H1 (cell line): ENCODE measurements around the gene FAM81B. TPM values are rescaled to one million over a fixed set of nuclear protein-coding genes. Genes with fewer than 3 reads are reported as not detected.

ENCODE experiments used
- CTCF ChIA-PET: fragments of 300-600 bp; sonication (Branson Sonifier 250); formaldehyde crosslinking; loops from one replicate; lab custom pipeline; 2021; ENCODE audit not compliant: partially characterized antibody; lab: Charles Lee
- POLR2A ChIA-PET: fragments of 300-600 bp; sonication (Branson Sonifier 250); formaldehyde crosslinking; loops from one replicate; lab custom pipeline; 2021; ENCODE audit warnings: inconsistent platforms; ENCODE audit not compliant: partially characterized antibody; lab: Charles Lee
- DNase-seq, 2 experiments: peaks; one replicate each; pipeline versions ENCODE4 v3.0.0 to v3.0.0-alpha.2; 2010 to 2022; ENCODE audit warnings: low spot score in 2 of 2, low read depth in 1 of 2, mixed read lengths in 1 of 2
- FAIRE-seq: peaks from 2 replicates; lab custom pipeline; 2011; peaks lifted over from hg19 to GRCh38; lab: Jason Lieb, UNC
- H2AFZ ChIP-seq: 2 replicates; pipeline ENCODE4 v1.8.1; 2012; ENCODE audit warnings: low read length, inconsistent platforms
- H2AK5ac ChIP-seq: 2 replicates; pipeline ENCODE4 v1.6.1; 2013; ENCODE audit warnings: low read depth, low read length
- H2BK120ac ChIP-seq: replicated peaks from 2 replicates; pipeline ENCODE3; 2013; ENCODE audit warnings: low read depth, low read length, inconsistent platforms
- H2BK12ac ChIP-seq: 2 replicates; pipeline ENCODE4 v1.6.1; 2013; ENCODE audit warnings: low read depth, low read length
- H2BK15ac ChIP-seq: 2 replicates; pipeline ENCODE4 v1.6.1; 2013; ENCODE audit warnings: low read length
- H2BK20ac ChIP-seq: 2 replicates; pipeline ENCODE4 v1.6.1; 2013; ENCODE audit warnings: low read length
- H2BK5ac ChIP-seq: 2 replicates; pipeline ENCODE4 v1.6.1; 2013; ENCODE audit warnings: low read depth, low read length
- H3K14ac ChIP-seq: 2 replicates; pipeline ENCODE4 v1.6.1; 2013; ENCODE audit warnings: inconsistent platforms; ENCODE audit not compliant: insufficient read length
- H3K18ac ChIP-seq: 2 replicates; pipeline ENCODE4 v1.6.1; 2013; ENCODE audit warnings: low read length; ENCODE audit errors: extremely low read depth
- H3K23ac ChIP-seq: 2 replicates; pipeline ENCODE4 v1.6.1; 2013; ENCODE audit warnings: inconsistent platforms; ENCODE audit not compliant: insufficient read length
- H3K23me2 ChIP-seq: 2 replicates; pipeline ENCODE4 v1.6.1; 2013; ENCODE audit warnings: low read depth, low read length
- H3K27ac ChIP-seq: 2 replicates; pipeline ENCODE4 v1.6.1; 2011; ENCODE audit warnings: low read depth, low read length, inconsistent platforms
- H3K27me3 ChIP-seq, 4 experiments: replicated peaks in 1 of 4; 1 replicate in 1 of 4; 2 replicates in 3 of 4; pipeline versions ENCODE4 v1.6.1 to v1.8.1; 2011 to 2013; ENCODE audit warnings: low read length in 3 of 4, mild to moderate bottlenecking in 3 of 4, inconsistent platforms in 2 of 4, mixed read lengths in 2 of 4, moderate library complexity in 1 of 4; ENCODE audit not compliant: control insufficient read depth in 3 of 4, insufficient read depth in 3 of 4; ENCODE audit errors: extremely low read depth in 1 of 4
- H3K36me3 ChIP-seq, 4 experiments: 2 replicates each; pipeline versions ENCODE4 v1.6.1 to v1.8.1; 2011 to 2013; ENCODE audit warnings: mild to moderate bottlenecking in 4 of 4, low read length in 3 of 4, moderate library complexity in 2 of 4, control low read depth in 1 of 4, inconsistent platforms in 1 of 4; ENCODE audit not compliant: insufficient read depth in 4 of 4, control insufficient read depth in 2 of 4
- H3K4ac ChIP-seq: replicated peaks from 2 replicates; pipeline ENCODE3; 2013; ENCODE audit warnings: low read length, low read depth, mixed read lengths, inconsistent platforms; ENCODE audit not compliant: insufficient read length
- H3K4me1 ChIP-seq, 4 experiments: replicated peaks in 1 of 4; 1 replicate in 1 of 4; 2 replicates in 3 of 4; pipeline versions ENCODE4 v1.6.1 to v1.8.1; 2011 to 2013; ENCODE audit warnings: low read length in 3 of 4, inconsistent platforms in 2 of 4, mixed read lengths in 1 of 4; ENCODE audit not compliant: insufficient read depth in 4 of 4, control insufficient read depth in 3 of 4
- H3K4me2 ChIP-seq, 2 experiments: 2 replicates each; pipeline versions ENCODE4 v1.6.1 to v1.8.1; 2011 to 2013; ENCODE audit warnings: low read depth in 2 of 2, low read length in 2 of 2, control low read depth in 1 of 2, inconsistent platforms in 1 of 2, mild to moderate bottlenecking in 1 of 2; ENCODE audit not compliant: insufficient read depth in 1 of 2
- H3K4me3 ChIP-seq, 4 experiments: fragments of 200-600, 300-600 bp in 1 of 4; sonication (generic), shearing (Covaris generic), sonication (Bioruptor Twin) in 1 of 4; 2 replicates each; pipeline versions ENCODE4 v1.5.1 to v1.8.1; 2011 to 2016; ENCODE audit warnings: low read length in 4 of 4, low read depth in 3 of 4, control low read depth in 2 of 4, inconsistent platforms in 2 of 4, mild to moderate bottlenecking in 2 of 4, mixed read lengths in 1 of 4, moderate library complexity in 1 of 4; ENCODE audit not compliant: insufficient read depth in 2 of 4; ENCODE audit errors: extremely low read depth in 1 of 4
- H3K56ac ChIP-seq: replicated peaks from 2 replicates; pipeline ENCODE3; 2013; ENCODE audit warnings: low read depth, mild to moderate bottlenecking, mixed read lengths, low read length, inconsistent platforms; ENCODE audit not compliant: insufficient read length
- H3K79me1 ChIP-seq: 2 replicates; pipeline ENCODE4 v1.6.1; 2013; ENCODE audit warnings: low read depth, low read length, control low read depth
- H3K79me2 ChIP-seq, 2 experiments: 2 replicates each; pipeline versions ENCODE4 v1.6.1 to v1.8.1; 2012 to 2013; ENCODE audit warnings: low read length in 2 of 2, mild to moderate bottlenecking in 2 of 2, inconsistent platforms in 1 of 2; ENCODE audit not compliant: insufficient read depth in 2 of 2, control insufficient read depth in 1 of 2
- H3K9ac ChIP-seq, 4 experiments: replicated peaks in 1 of 4; 1 replicate in 1 of 4; 2 replicates in 3 of 4; pipeline versions ENCODE4 v1.6.1 to v1.8.1; 2011 to 2013; ENCODE audit warnings: low read depth in 3 of 4, low read length in 3 of 4, control low read depth in 2 of 4, mild to moderate bottlenecking in 2 of 4, moderate library complexity in 2 of 4, inconsistent platforms in 1 of 4; ENCODE audit errors: extremely low read depth in 1 of 4
- H3K9me3 ChIP-seq, 2 experiments: 2 replicates each; pipeline versions ENCODE4 v1.6.1 to v1.8.1; 2012 to 2013; ENCODE audit warnings: mild to moderate bottlenecking in 2 of 2, moderate library complexity in 2 of 2, control low read depth in 1 of 2, inconsistent platforms in 1 of 2, low read depth in 1 of 2, low read length in 1 of 2, mixed read lengths in 1 of 2; ENCODE audit not compliant: insufficient read depth in 2 of 2
- H4K20me1 ChIP-seq, 2 experiments: replicated peaks in 1 of 2; 2 replicates each; pipeline versions ENCODE3 to v1.8.1; 2011 to 2013; ENCODE audit warnings: inconsistent platforms in 2 of 2, low read length in 2 of 2, mild to moderate bottlenecking in 1 of 2; ENCODE audit not compliant: insufficient read depth in 2 of 2, control insufficient read depth in 1 of 2
- H4K5ac ChIP-seq: 2 replicates; pipeline ENCODE4 v1.6.1; 2013; ENCODE audit warnings: low read length, low read depth, mixed read lengths, inconsistent platforms; ENCODE audit not compliant: insufficient read length
- H4K8ac ChIP-seq: 2 replicates; pipeline ENCODE4 v1.8.0; 2013; ENCODE audit warnings: mild to moderate bottlenecking, moderate library complexity, low read length, inconsistent platforms; ENCODE audit not compliant: insufficient read depth; ENCODE audit errors: extremely low read depth
- H4K91ac ChIP-seq: replicated peaks from 2 replicates; pipeline ENCODE3; 2013; ENCODE audit warnings: low read length, mixed read lengths, inconsistent platforms; ENCODE audit not compliant: insufficient read length
- CREB1 ChIP-seq: IDR thresholded peaks from 2 replicates; pipeline ENCODE4 v1.6.1; 2012; ENCODE audit warnings: inconsistent platforms
- CTBP2 ChIP-seq: IDR thresholded peaks from 2 replicates; pipeline ENCODE4 v1.7.0; 2011; ENCODE audit warnings: borderline replicate concordance, mild to moderate bottlenecking, moderate library complexity, mixed read lengths, low read length; ENCODE audit not compliant: insufficient read depth, insufficient read length
- HDAC2 ChIP-seq, 2 experiments: fragments of 300-600 bp in 1 of 2; sonication (generic) in 1 of 2; IDR thresholded peaks; 2 replicates each; pipeline ENCODE4 v1.6.1; 2011 to 2012; ENCODE audit warnings: low read depth in 2 of 2, low read length in 2 of 2, mild to moderate bottlenecking in 2 of 2, moderate library complexity in 2 of 2, borderline replicate concordance in 1 of 2, inconsistent platforms in 1 of 2
- JUN ChIP-seq: IDR thresholded peaks from 2 replicates; pipeline ENCODE4 v1.6.1; 2011; ENCODE audit warnings: low read depth, mild to moderate bottlenecking, improper control_type of control experiment, low read length
- KDM4A ChIP-seq: IDR thresholded peaks from one replicate; pipeline ENCODE4 v1.7.1; 2012; ENCODE audit warnings: low read depth, mild to moderate bottlenecking, moderate library complexity, low read length, inconsistent platforms; ENCODE audit not compliant: severe bottlenecking
- NRF1 ChIP-seq: IDR thresholded peaks from 2 replicates; pipeline ENCODE4 v1.6.1; 2011; ENCODE audit warnings: mild to moderate bottlenecking, low read depth, low read length, improper control_type of control experiment
- RBBP5 ChIP-seq: IDR thresholded peaks from 2 replicates; pipeline ENCODE4 v1.7.1; 2012; ENCODE audit warnings: low read depth, mild to moderate bottlenecking, inconsistent platforms, low read length, moderate library complexity, borderline replicate concordance
- SIRT6 ChIP-seq: IDR thresholded peaks from one replicate; pipeline ENCODE4 v1.7.1; 2012; ENCODE audit warnings: low read length, inconsistent platforms
- SP2 ChIP-seq: IDR thresholded peaks from 2 replicates; pipeline ENCODE4 v1.6.1; 2012; ENCODE audit warnings: mild to moderate bottlenecking, low read length, inconsistent platforms
- TAF1 ChIP-seq: IDR thresholded peaks from 2 replicates; pipeline ENCODE4 v1.6.1; 2011; ENCODE audit warnings: mild to moderate bottlenecking, low read depth, low read length
- WGBS, 2 experiments: shearing (Covaris generic) in 1 of 2; methylation state at CpG; one replicate each; pipeline versions ENCODE4 v1.1.6 to v1.1.7; 2013 to 2015; ENCODE audit warnings: low lambda C conversion rate in 2 of 2, mixed read lengths in 2 of 2, inconsistent platforms in 1 of 2, low coverage in 1 of 2, missing lambda C conversion rate in 1 of 2; ENCODE audit not compliant: insufficient replicate concordance in 2 of 2, insufficient coverage in 1 of 2, insufficient read length in 1 of 2; ENCODE audit errors: extremely low coverage in 1 of 2, missing lambda C conversion rate in 1 of 2; 5-methylcytosine and 5-hydroxymethylcytosine counted together
- polyA plus RNA-seq, 7 experiments: library from polyadenylated mRNA; depleted of rRNA in 3 of 7; stranded (reverse) in 5 of 7; unstranded in 2 of 7; fragments of >200 nt in 5 of 7; fragments of 200-250 nt in 2 of 7; gene quantifications; 1 replicate in 5 of 7; 2 replicates in 1 of 7; 4 replicates in 1 of 7; pipeline versions ENCODE4 v1.2.1 to v1.2.3, GENCODE V29; 2011 to 2013; ENCODE audit warnings: missing spikeins in 2 of 7, mixed read lengths in 2 of 7
- total RNA-seq: library from RNA; stranded (reverse); fragmentation: NEBNext Ultra II Directional; extraction: Animal tissue kit (Norgen Biotek cat#: 25700); gene quantifications from 2 replicates; pipeline ENCODE4 v1.2.1, GENCODE V29; 2021
- TF ChIP-seq, protein P1 (sequence below): IDR thresholded peaks from 2 replicates; pipeline ENCODE4 v1.6.1; 2012; ENCODE audit warnings: inconsistent platforms
- TF ChIP-seq, protein P2 (sequence below), 3 experiments: IDR thresholded peaks; 1 replicate in 2 of 3; 2 replicates in 1 of 3; pipeline versions ENCODE4 v1.5.1 to v1.6.1; 2011; ENCODE audit warnings: low read length in 3 of 3, mild to moderate bottlenecking in 3 of 3, inconsistent platforms in 2 of 3, low read depth in 1 of 3, moderate library complexity in 1 of 3; ENCODE audit not compliant: insufficient read depth in 1 of 3; ENCODE audit errors: control extremely low read depth in 1 of 3

Gene FAM81B
- total and polyA plus RNA-seq, 2 of the 8 experiments (the other 6 are each of a cell fraction or from before 2014, with no cell fraction given) = not detected

DNA sequence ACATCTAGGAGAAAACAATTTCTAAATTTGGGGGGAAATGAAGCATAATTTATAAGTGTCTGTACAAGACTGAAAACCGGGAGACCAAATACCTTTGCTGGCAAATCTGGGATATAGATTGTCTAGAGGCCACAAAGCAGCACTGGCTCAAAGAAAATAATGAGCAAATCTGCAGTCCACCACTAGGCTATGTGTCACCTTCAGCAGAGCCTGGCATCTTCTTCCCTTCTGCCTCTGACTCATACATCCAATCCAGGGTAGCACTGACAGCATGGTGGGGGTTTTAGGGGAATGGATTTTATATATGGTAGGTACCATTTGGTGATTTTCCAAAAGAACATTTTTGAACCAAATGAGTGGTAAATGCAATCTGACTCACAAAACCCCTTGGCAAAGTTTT is 12.8 kb downstream of the FAM81B start:
- Histone ChIP-seq H3K14ac (no peak overlapping the region), H3K79me1 (no peaks in the 10 kb centered on the region), H3K18ac (no peak overlapping the region), H4K5ac (no peak overlapping the region), H4K8ac (no peak overlapping the region), H3K36me3 (no peaks in the 10 kb centered on the region), H4K91ac (no peak overlapping the region), H2BK5ac (no peak overlapping the region), H3K27ac (no peak overlapping the region), H3K27me3 (no peaks in the 10 kb centered on the region), H3K9ac (no peak overlapping the region), H3K56ac (no peak overlapping the region), H2BK15ac (no peak overlapping the region), H3K23ac (no peak overlapping the region), H2BK120ac (no peak overlapping the region), H2BK12ac (no peak overlapping the region), H2BK20ac (no peak overlapping the region), H2AK5ac (no peak overlapping the region), H3K23me2 (no peaks in the 10 kb centered on the region), H3K4me2 (no peak overlapping the region), H3K4ac (no peak overlapping the region), H4K20me1 (no peaks in the 10 kb centered on the region), H3K4me1 (peaks cover 0 to 5% (median 1%) of the 10 kb centered on the region in 4 experiments; a peak in 1 of 7 replicates), H3K79me2 (no peaks in the 10 kb centered on the region), H3K4me3 (no peak overlapping the region), H3K9me3 (no peaks in the 10 kb centered on the region; a peak in 1 of 4 replicates), H2AFZ (no peak overlapping the region)
- DNase-seq (no peak), FAIRE-seq (no peak)
- ChIA-PET CTCF (no interaction called here), POLR2A (interaction anchor here (1.2 kb wide), 1 partner anchor 11 kb away, joined by 3 read pairs; no protein-coding TSS in a partner anchor)
- 50% methylated on average over 1 of the region's 1 CpG; no CpG with 5 or more reads in 1 of the 2 experiments for WGBS, 2 experiments
- TF ChIP-seq NRF1 (no peak), SP2 (no peak), JUN (no peak), TAF1 (no peak), SIRT6 (no peak), KDM4A (no peak), CTBP2 (no peak), RBBP5 (no peak), CREB1 (no peak), HDAC2 (IDR thresholded peaks at IDR 0.05; ENCODE audit: borderline replicate concordance in 1 of 2, low read depth in 2 of 2, low read length in 2 of 2) (no peak)
- TF ChIP-seq, protein P1, sequence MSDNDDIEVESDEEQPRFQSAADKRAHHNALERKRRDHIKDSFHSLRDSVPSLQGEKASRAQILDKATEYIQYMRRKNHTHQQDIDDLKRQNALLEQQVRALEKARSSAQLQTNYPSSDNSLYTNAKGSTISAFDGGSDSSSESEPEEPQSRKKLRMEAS = no peak
- TF ChIP-seq, protein P2, sequence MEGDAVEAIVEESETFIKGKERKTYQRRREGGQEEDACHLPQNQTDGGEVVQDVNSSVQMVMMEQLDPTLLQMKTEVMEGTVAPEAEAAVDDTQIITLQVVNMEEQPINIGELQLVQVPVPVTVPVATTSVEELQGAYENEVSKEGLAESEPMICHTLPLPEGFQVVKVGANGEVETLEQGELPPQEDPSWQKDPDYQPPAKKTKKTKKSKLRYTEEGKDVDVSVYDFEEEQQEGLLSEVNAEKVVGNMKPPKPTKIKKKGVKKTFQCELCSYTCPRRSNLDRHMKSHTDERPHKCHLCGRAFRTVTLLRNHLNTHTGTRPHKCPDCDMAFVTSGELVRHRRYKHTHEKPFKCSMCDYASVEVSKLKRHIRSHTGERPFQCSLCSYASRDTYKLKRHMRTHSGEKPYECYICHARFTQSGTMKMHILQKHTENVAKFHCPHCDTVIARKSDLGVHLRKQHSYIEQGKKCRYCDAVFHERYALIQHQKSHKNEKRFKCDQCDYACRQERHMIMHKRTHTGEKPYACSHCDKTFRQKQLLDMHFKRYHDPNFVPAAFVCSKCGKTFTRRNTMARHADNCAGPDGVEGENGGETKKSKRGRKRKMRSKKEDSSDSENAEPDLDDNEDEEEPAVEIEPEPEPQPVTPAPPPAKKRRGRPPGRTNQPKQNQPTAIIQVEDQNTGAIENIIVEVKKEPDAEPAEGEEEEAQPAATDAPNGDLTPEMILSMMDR (IDR thresholded peaks at IDR 0.05; ENCODE audit: control extremely low read depth in 1 of 3, insufficient read depth in 1 of 3, low read depth in 1 of 3, low read length in 3 of 3) = no peak
